Femur (tissue), 1 donor: ENCODE results near the gene CXCL17.
"Not testable (repeated sequence)": the region's sequence is repeated elsewhere in the genome, so short reads cannot be mapped to it uniquely, and the experiment has no call there.

Experiments
- DNase-seq: peaks from one replicate; pipeline ENCODE4 v3.0.0-alpha.2; 2017

Gene CXCL17, protein sequence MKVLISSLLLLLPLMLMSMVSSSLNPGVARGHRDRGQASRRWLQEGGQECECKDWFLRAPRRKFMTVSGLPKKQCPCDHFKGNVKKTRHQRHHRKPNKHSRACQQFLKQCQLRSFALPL

DNA sequence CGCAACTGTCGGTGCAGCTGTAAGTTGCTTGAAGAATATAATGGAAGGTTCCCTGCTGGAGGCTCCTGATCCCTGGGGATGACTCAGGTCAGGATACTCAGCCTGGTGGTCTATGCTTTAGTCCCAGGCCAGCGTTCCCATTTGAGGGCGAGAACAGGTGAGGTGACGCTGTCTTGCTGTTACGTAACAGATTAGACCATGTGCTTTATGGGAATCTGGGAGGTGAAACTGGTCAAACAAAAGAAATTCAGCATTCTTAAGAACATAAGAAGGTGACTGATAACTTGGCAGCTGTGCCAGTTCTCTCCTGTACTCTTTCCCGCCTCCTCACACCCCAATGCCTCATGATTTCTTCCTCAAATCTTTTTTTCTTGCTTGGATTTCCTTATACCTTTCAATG, at the start of gene CXCL17:
Gene CXCL17 (minus strand): TSS at position 114 of the 400 bp plus-strand sequence. CDS start 114 bp downstream, outside the sequence.
- DNase-seq: no peak

DNA sequence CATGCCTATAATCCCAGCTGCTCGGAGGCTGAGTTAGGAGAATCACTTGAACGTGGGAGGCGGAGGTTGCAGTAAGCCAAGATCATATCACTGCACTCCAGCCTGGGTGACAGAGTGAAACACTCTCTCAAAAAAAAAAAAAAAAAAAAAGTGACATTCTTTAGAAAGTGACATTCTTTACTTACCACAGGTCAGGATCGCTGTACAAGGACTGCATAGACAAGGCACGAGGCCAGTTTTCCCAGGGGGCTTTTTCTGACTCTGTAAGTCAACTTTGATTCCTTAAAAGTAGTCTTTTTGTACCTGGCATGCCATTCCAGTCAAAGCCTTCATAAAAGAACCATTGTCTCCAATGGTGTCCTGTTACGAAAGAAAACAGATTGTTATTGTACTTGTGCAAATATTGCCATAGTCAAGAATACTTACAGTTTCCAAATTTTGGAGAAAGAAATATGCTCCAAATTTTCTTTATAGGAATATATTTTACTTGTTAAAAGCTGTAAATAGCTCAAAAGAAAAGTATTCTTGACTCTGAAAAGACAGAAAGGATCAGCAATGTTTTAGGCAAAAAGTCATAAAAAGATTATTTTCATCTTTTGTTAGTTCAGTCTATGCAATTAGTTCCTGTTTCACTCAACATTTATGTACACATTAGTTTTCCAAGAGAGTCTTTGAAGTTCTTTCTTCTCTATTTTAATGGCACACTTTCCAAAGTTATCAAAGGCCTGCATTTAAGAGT, 46.2 kb upstream of the CXCL17 start:
- no peak for DNase-seq

DNA sequence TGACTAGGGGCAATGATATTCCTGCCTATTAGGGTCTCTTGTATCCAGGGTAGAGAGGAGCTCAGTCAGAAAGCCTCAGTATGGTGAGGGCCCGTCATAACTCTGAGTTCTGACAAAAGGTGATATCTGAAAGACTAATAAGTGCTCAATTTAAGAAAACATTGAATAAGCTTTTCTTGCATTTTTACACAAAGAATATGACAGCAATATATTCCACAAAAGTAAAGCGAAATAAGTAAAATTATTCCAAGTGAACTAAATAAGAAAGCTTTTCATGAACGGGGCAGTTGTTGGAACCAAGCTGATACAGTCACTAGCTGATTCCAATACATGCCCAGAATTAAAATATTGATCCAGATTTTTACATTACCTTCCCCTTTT, 45.0 kb upstream of the CXCL17 start:
- no peak for DNase-seq

DNA sequence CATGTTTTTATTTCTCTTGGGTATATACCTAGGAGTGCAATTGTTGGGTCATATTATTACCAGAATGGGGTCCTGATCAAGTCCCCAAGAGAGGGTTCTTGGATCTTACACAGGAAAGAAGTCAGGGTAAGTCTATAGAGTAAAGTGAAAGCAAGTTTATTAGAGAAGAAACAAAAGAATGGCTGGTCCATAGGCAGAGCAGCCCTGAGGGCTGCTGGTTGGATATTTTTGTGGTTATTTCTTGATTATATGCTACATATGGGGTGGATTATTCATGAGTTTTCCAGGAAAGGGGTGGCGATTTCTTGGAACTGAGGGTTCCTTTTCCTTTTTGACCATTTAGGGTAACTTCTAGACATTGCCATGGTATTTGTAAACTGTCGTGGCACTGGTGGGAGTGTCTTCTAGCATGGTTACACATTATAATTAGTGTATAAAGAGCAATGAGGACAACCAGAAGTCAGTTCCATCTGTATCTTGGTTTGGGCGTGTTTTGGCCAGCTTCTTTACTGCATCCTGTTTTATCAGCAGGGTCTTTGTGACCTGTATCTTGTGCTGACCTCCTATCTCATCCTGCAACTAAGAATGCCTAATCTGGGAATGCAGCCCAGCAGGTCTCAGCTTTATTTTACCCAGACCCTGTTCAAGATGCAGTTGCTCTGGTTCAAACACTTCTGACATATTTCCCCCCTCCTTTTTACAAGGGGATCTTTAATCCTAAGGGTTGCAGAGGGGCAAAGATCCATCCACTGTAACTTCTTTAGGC, 44.5 kb upstream of the CXCL17 start:
- peak; percentile 35 for DNase-seq

DNA sequence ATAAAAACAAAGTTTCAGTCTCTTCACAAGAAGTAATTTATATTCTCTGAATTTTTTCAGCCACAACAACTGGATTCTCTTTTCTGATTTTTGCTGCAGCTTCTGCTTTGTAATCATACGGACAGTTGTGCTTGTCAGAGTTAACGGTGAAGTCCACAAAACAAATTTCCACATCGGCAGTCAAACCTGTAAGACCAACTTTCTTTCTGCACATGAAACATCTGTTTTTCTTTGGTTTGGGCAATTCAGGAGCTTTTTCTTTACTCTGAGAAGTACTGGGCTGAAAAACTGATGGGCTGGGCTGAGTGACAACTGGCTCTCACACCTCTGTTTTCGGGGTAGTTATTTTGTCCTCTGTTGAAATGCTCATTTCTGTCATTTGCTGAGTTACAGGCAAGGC, 42.3 kb upstream of the CXCL17 start:
- not testable (repeated sequence) for DNase-seq

DNA sequence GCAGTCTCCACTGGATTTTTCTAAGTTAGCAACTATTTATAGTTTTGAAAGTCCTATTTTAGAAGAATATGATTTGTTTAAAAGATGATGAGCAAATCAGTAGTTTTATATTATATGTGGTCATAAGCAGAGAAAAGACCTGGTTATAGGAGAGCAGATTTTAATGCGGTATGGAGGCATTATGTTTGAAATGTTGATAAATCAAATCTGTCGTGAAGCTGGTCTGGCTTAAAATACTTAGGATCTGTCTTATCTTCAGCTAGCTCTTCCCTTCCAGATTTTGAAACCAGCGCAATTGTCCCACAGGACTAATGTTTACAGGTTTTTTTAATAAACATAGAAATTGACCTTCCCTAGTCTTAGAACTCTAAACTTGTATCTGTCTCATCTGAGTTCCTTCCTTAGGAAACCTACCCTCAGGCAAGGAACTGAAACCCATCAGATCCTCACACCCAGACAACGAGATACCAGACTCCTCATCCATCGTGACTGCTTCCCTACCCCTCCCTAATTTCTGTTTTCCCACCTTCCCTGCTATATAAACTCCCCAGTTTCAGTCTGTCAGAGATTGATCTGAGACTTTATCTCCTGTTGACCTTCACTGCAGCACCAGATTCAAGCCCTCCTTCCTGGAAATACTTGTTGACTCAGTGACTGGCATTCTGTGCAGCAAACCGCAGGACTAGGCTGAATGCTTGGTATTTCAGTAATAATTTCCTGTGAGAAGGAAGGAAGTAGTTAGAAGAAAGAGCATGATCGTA, 37.8 kb upstream of the CXCL17 start:
- DNase-seq: no peak

DNA sequence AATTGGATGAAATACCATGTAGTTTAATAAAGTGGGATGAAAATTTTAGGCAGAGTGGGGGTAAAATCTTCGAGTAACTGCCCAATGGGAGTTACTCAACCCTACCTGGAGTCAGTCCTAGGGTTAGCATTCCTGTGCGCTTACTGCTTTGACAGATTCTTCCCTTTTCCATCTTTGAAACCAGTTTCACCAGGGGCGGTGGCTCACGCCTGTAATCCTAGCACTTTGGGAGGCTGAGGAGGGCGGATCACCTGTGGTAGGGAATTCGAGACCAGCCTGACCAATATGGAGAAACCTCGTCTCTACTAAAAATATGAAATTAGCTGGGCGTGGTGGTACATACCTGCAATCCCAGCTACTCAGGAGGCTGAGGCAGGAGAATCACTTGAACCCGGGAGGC, 37.0 kb upstream of the CXCL17 start:
- no peak for DNase-seq

DNA sequence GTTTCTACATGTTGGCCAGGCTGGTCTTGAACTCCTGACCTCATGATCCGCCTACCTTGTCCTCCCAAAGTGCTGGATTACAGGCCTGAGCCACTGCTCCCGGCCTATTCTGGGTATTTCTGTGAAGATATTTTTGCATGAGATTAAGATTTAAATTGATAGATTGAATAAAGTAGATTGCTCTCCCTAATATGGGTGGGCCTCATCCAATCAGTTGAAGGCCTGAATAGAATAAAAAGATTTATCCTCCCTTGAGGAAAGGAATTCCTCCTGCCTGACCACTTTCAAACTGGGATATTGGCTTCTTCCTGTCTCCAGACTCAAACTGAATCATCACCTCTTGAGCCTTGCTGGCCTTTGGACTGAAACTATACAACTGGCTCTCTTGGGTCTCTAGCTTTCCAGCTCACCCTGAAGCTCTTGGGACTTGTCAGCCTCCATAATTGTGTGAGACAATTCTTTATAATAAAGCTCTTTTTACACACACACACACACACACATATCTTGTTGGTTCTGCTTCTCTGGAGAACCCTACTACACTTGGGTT, 36.1 kb upstream of the CXCL17 start:
- no peak for DNase-seq

DNA sequence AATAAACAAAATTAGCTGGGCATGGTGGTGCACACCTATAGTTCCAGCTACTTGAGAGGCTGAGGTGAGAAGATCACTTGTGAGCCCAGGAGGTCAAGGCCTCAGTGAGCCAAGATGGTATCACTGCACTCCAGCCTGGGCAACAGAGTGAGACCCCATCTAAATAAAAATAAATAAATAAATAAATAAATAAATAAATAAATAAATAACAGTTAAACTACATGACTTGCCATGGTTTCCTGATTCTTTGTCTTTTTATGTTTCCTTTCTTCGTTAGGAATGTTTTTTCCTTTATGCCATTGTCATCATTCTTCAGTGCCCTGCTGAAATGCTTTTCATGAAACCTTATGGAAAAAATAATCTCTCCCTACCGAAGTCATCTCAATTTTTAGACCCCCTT, 35.2 kb upstream of the CXCL17 start:
- no peak for DNase-seq

DNA sequence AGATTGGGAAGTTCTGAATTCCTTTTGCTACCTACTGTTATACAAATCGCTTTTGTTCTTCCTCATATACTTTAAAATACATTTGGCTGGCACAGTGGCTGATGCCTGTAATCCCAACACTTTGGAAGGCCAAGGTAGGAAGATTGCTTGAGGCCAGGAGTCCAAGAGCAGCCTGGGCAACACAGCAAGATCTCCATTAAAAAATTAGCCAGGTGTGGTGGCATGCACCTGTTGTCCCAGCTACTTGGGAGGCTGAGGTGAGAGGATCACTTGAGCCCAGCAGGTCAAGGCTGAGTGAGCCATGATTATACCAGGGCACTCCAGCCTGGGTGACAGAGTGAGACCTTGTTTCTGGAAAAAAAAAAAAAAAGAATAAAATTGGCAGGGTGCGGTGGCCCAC, 34.4 kb upstream of the CXCL17 start:
- no peak for DNase-seq

DNA sequence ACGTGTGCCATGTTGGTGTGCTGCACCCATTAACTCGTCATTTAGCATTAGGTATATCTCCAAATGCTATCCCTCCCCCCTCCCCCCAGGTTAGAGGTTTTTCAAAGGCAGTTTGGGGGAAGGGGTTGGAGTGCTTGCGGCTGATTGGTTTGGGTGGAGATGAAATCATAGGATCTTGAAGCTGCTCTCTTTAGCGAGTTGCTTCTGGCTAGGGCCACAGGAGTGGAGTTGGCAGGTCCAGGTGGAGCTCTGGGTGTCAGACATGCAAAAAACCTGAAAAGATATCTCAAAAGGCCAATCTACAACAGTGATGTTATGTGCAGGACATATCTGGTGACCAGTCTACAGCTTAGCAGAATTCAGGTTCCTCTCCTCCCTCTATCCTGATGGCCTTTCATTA, 32.6 kb upstream of the CXCL17 start:
- DNase-seq: no peak

DNA sequence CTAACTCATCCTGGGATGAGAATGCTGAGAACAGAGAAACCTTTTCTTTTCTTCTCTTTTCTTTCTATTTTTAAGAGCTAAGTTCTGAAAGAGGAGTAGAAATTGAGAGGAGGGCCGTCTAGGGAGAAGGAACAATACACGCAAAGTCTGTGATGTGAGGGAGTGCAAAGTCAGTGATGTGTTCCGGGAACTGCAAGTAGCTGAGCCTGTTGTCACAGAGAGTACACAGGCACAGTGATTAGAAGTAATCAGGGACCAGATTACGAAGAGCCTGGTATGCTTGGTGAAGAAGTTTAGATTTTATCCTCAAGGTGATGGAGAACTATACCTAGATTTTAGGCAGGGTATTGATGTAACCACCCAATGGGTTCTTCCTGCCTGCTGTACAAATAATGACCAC, 32.0 kb upstream of the CXCL17 start:
- DNase-seq: no peak

DNA sequence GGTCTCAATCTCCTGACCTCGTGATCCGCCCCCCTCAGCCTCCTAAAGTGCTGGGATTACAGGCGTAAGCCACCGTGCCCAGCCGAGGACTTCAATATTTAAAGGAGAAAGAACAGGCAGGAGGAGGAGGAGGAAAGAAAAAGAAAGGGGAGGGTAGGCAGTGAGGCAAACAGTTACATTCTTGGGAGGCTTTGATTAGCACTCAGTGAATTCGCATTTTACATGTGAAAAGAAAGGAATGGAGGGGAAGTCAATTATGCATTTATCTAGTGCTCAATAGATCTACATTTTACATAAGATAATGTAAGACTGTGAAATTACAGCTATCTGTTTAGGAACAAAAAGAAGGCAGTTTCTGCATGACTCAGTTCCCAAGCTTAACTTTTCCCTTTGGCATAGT, 30.9 kb upstream of the CXCL17 start:
- DNase-seq: no peak

DNA sequence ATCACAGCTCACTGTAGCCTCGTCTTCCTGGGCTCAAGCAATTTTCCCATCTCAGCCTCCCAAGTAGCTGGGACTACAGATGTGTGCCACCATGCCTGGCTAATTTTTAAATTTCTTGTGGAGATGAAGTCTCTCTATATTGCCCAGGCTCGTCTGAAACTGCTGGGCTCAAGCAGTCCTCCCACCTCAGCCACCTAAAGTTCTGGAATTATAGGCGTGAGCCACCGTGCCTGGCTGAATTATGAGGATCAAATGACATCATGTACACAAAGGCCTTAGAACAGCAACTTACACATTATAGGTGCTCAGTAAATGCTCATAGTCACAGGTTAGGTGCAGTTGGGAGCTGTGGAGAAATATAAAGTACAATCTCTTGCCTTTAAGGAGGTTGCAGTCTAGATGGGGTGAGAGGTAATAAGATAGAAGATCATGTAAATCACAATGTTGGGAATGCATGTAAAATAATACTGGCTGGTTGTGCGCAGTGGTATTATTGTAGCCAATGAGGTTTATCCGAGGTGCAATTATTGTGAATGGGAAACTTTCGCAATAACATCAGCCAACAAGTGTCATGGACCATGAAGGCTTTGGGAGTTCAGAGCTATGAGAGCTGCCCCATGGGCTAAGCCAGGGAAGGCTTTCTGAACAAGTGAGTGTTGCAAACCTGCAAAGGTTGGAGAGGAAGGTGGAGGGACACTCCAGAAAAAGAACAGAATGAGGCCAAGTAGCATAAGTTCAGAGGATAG, 29.8 kb upstream of the CXCL17 start:
- DNase-seq: no peak

DNA sequence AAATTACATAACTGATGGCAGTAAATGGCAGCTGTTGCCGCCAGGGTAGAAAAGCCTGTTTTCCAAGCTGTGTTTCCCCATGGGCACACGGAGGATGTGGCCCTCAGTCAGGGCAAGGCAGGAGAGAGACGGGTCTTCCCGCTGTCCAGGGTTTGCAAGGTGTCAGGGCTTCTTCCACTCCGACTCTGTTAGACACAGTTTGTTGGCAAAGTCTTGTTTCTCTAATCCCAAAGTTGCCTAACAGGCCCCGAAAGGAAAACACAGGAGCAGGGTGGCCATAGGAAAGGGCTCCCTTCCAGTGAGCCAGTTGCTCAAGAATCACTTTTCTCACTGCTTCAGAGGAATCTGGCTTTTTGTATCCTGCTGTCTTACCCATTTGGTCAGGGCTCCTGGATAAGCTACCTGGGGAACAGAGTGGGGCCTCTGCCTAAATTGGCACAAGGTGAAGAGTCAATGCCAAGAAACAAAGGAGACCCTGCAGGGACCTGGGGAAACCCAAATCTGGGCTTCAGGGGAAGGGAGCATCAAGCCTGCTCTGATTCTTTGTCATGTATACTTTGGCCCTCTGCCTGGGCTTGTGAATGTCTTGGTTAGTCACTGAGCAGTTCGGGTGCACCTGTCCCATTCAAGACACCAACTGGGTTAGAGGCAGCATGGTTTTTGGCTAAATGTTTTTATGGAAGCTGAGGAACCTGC, 29.0 kb upstream of the CXCL17 start:
- DNase-seq: no peak

DNA sequence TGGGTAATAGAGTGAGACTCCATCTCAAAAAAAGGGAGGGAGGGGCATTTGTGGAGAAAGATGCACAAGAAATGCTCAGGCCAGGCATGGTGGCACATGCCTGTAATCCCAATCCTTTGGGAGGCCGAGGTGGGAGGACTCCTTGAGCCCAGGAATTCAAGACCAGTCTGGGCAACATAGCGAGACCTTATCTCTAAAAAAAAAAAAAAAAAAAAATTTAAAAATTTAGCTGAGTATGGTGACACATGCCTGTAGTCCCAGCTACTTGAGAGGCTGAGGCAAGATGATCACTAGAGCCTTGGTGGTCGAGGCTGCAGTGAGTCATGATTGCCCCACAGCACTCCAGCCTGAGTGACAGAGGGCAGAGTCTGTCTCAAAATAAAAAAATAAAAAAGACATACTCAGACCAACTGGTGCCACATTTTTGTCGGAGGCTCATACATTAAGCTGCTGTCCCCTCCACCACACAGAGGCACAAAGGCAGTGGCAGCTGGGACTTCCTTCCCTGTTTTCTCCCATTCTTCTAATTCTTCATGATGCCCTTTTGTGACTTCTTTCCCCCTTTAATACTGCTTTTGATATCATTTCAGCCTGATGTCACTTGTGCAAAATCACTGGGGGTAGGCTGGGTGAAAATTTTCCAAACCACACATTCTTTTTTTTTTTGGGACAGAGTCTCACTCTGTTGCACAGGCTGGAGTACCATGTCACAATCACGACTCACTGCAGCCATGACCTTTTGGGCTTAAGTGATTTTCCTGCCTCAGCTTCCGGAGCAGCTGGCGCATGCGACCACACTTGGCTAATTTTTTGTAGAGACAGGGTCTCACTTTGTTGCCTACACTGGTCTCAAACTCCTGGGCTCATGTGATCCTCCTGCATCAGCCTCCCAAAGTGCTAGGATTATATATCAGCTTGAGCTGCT, 26.8 kb upstream of the CXCL17 start:
- no peak for DNase-seq

DNA sequence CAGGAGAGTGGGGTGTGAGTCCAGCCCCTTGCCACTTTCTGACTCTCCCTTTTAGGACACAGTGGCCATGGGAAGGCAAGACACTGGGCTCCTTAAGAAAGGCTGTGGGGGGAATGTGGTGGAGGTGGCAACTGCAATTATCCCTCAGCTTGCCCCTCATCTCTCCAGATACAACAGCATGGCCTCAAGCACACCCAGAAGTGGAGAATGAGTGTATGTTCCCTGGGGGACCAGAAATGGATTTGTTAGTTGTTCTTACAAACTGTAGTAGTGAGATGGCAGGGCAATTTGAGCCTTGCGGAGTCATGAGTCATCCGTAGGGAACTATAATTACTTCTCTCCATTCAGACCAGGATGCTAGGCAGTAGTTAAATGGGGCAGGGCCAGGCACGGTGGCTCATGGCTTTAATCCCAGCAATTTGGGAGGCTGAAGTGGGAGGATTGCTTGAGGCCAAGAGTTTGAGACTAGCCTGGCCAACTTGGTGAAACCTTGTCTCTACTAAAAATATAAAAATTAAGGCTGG, 25.6 kb upstream of the CXCL17 start:
- no peak for DNase-seq

DNA sequence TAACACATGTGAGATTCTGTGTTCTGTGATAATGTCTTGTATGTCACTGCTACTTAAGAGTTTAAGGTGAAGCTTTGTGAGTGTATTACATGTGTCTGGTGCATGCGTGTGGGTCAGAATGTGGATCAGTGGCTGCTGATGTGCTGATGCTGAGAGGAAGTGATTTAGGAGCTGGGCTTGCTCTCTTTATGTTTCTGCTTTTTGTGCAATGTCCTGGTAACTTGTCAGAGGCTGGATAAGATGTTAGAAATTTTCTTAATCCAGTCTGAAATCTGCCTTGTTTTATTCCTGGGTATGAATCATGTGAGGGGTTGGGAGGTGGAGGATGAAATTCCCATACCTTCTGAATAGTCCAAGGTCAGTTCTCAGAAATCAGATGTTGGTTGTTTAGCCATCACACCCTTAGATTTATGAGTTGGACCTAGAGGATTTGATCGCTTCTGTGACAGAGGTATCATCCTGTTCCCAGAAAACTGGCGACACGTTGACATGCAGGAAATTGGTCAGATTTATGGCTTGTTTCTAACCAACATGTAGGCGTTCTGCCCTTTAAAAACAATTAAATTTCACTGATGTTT, 24.5 kb upstream of the CXCL17 start:
- DNase-seq: no peak

DNA sequence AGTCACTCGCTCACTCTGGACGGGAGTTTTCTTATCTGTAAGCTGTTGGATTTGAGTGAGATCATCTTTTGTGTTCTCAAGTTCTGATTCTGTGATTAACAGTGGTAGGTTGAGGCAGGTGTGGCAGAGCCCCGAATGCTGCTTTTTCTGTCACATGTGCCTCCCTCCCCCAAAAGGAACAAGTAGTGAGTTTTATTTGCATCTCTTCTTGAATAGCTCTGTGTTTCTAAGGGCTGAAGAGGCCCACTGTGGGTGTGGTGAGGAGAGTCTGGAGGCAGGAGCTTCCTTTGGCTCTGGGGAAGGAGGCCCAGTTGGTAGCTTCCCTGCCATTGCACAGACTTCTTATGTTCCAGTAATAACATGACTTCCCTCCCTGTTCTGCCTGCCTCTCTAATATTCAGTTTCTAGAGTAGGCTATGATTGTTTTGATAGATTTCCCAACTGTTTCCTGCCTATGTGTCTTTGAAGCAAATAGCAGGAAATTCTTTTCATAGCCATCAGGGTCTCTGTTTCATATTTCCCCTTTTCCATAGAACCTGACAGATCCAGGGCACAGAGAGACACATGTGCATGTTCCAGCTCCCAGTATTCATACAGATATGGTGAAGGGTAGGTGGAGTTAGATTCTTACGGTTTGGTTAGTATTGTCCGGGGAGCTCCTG, 23.9 kb upstream of the CXCL17 start:
- DNase-seq: no peak
